Forelimb muscle (tissue), 1 donor: Measurements from ENCODE around the gene CTAG1B. TPM values are rescaled to one million over a fixed set of nuclear protein-coding genes. Genes with fewer than 3 reads are reported as not detected.
"Not testable (repeated sequence)": the region's sequence is repeated elsewhere in the genome, so short reads cannot be mapped to it uniquely, and the experiment has no call there.

Experiments used
- DNase-seq: peaks from one replicate; pipeline ENCODE4 v3.0.0-alpha.2; 2013; ENCODE audit warnings: low read depth
- polyA plus RNA-seq: library from polyadenylated mRNA; unstranded; fragments of 120-200 nt; gene quantifications from one replicate; pipeline ENCODE4 v1.2.1, GENCODE V29; 2013; ENCODE audit not compliant: insufficient read length

The CTAG1B gene
- polyA plus RNA-seq, 1 donor, result not detected

DNA sequence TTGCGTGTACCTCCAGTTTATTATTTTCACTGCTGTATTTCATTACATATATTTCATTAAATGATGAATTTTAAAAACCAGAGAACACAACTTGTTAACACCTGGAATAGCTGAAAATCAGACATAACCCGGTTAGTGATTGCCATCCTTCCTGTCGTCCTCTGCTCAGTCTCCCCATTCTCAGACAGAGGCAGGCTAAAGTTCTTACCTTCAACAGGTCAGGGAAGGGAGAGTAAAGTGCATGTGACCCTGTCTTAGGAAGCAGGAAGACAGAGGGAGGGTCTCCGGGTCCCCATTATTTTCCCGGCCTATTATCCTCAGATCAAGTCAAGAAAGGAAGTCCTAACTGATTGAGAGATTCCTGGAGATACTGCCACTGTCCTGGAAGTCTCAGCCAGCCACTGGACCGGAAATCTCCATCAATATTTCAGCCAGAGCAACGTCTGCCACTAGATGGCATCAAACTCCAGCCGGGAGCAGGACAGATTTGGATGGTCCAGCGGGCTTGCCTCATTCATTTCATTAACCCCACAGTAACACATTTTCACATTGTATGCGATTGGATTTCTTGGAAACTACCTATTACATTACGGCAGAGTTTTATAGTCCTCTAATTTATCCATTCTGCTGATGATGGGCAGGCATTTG, 1.8 kb upstream of the CTAG1B start:
- not testable (repeated sequence) for DNase-seq

DNA sequence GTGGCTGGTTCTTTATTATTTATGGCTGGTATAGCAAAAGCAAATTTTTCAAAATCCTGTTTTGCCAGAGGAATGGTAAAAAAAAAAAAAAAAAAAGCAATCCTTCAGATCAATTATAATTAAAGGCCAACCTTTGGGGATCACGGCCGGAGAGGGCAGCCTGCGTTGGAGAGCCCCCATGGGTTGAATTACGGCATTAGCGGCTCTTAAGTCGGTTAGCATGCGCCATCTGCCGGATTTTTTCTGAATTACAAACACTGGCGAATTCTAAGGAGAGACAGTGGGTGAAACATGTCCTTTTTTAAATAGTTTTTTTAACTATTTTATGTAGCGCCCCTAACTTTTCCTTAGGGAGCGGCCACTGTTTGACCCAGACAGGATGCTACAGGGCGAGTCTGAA, 5.5 kb downstream of the CTAG1B start:
- DNase-seq, result not testable (repeated sequence)

DNA sequence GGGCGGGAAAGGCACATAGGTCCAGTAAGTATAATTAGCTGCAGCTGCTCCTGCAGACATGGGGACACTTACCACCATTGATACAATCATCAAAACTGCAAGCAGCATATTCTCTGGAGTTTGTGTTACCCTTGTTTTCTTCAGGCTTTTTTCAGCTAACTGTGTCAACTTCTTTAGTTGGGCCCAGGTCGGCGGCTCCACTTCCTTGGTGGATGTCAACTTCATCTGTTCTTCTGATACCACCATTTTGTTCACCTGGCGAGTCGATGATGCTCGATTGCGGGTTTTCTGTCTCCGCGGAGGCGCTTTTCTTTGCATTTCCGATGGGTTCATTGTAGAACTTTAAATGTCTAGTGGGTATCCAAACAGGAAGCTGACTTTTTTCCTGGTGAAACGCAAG, 7.9 kb downstream of the CTAG1B start:
- not testable (repeated sequence) for DNase-seq

DNA sequence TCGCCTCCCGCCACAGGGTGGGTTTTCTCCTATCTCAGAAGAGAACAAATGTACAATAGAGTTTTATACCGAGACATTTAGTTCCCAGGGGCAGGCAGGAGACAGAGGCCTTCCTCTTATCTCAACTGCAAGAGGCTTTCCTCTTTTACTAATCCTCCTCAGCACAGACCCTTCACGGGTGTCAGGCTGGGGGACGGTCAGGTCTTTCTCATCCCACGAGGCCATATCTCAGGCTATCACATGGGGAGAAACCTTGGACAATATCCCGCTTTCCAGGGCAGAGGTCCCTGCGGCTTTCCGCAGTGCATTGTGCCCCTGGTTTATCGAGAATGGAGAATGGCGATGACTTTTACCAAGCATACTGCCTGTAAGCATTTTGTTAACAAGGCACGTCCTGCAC, 10.3 kb downstream of the CTAG1B start:
- DNase-seq, result not testable (repeated sequence)

DNA sequence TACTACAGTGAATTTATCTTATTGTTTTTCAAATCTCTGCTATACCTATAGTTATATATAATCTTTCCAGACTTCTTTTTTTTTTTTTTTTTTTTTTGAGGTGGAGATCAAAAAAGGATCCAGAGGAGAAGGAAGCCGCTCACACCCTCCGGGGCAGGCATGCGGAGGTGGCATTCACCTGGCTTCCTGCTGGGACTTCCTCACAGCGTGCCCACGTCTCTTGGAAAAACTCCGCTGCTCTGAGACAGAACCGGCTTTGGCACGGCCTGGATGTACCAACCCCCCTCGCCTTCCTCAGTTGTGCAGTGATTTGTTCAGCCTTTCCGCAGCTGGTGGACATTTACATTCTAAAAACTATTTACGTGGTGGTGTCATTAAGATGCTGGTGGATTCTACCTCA, 11.1 kb downstream of the CTAG1B start:
- DNase-seq, result not testable (repeated sequence)

DNA sequence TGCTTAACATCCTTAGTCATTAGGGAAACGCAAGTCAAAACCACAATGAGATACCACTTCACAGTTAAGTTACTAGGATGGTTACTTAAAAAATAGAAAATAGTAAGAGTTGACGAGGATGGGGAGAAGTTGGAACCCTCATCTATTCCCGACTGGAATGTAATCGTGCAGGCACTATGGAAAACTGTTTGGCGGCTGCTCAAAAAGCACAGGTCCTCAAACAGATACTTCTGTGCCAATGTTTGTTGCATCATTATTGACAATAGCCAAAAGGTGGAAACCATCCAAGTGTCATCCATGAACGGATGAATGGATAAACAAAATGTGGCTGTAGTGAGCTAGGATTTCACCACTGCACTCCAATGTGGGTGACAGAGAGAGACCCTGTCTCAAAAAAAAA, 11.7 kb downstream of the CTAG1B start:
- DNase-seq, result no peak

DNA sequence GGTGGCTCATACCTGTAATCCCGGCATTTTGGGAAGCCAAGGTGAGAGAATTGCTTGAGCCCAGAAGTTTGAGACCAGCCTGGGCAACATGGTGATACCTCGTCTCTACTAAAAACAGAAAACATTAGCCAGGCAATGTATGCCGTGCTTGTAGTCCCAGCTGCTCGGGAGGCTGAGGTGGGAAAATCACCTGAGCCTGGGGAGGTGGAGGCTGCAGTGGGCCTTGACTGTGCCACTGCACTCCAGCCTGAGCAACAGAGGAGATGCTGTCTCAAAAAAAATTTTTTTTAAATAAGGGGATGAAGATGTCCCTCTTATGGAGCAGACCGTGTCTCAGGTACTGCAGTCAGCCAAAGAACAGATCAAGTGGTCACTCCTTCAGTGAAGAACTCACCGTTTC, 13.5 kb downstream of the CTAG1B start:
- DNase-seq, result no peak

DNA sequence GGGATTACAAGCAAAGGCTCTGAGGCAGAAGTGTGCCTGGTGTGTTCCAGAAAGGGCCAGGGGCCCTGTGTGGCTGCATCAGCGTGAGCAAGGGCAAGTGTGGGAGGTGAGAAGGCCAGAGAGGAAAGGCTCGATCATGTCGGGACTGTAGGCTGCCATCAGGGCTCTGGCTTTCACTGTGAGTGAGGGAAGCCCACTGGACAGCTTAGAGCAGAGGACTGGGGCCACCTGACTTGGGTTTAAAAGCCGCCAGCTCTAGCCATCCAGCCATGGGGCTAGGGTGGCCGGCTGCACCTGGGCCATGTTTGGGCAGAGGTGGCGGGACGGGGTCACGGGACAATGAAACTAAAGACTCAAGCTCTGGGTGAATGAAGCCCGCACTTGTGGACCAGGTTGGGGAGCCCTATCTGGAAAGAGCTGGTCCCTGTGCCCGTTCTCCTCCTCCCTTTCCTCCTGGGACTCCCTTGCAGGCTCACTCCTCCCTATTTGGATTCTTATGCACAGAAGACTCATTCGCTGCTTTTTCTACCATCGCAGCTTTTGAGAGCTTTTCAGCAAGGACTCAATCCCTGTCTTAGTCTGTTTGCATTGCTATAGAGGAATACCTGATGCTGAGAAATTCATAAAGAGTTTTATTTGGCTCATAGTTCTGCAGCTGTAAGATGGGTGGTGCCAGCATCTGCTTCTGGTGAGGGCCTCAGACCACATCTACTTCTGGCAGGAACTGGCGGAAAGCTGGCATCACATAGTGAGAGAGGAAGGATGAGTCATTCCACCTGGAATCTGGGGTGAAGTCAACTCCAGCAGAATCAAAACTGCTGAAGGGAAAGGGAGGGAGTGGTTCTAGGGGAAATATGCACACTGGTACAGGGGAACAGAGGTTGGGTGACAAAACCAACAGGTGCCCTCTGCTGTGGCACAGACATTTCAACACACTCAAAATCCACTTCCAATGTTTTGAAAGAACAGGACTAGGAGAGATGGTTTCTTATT, 15.3 kb downstream of the CTAG1B start:
- no peak for DNase-seq

DNA sequence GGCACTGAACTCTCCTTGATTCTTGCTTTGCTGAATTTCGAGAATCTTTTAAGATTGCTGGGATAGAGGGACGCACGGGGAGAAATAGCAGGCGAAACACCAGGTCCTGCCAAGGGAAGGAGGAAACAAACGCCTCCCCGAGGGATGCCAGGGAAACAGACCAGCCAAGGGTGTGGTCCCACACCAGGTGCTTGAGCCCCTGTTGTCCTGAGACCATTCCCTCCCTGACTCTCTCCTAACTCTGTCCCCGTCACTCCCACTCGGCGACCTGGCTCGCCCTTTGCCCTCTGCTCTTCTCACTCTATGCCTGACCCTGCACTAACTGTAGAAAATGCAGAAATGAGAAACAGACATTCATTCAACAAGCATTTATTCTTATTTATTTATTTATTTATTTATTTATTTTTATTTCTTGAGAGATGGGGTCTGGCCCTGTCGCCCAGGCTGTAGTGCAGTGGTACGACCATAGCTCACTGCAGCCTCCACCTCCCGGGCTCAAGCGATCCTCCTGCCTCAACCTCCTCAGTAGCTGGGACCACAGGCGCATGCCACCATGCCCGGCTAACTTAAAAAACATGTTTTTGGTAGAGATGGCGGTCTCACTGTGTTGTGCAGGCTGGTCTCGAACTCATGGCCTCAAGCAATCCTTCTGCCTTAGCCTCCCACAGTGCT, 16.2 kb downstream of the CTAG1B start:
- no peak for DNase-seq

DNA sequence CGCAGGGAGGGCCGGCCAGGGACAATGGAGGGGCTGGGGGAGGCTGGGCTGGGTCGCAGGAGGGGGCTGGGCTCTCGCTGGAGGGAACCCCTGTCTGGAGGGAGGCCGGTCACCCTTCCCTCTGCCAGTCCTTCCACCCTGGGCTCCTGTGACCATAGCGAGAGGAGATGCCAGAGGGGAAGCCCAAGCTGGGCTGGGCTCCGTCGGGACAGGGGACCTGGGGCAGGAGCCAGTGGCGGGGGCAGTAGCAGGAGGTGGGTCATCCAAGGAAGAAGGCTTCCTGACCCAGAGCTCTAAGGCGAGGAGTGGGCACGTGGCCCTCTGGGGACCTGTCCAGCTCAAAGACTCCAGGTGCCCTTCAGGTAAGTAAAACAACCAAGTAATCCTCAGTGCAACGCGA, 16.9 kb downstream of the CTAG1B start:
- DNase-seq, result no peak

DNA sequence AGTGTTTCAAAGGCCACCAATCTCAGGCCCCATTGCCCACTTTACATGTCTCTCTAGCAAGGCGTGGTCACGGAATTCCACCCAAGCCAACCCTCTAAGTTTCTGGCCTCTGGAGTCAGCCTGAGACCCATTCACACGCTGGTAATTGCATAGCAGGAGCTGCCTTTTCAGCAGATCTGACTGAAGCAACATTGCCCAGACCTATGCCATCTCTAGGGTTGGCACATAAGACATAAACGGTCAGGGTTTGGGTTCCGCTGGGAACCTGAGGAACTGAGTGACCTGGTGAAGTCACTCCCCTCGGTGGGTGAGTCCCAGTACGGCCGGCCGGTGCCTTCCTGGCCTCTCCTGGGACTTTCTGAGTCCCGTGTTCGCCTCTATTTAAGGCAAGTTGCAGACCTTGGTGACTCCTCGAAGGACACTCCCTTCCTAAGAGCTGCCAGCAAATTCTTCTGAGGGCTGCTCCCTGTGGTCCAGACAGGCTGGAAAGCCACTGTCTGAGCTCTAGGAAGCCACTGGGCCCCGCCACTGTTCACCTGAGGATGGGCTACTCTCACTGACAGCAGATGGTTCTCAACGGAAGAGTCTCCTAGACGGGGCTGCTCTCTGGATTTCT, 18.2 kb downstream of the CTAG1B start:
- no peak for DNase-seq

DNA sequence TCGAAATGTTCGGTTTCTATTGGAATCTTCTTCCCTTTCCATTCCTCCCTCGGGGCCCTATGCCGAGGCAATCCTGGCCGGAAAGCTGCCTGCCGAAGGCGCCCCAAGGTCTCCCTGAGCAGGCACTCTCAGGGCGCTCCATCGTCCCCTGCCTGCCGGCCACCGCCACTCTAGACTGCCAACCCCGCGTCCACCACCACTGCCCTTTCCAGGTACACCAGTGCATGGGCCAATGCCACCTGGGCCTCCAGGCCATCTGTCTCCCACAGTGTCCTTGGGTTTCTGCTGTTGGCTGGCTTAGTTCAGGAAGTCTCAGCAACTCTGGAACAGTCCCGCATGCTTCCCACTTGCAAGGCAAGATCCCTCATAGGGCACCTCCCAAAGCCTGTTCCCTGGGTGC, 19.6 kb downstream of the CTAG1B start:
- no peak for DNase-seq

DNA sequence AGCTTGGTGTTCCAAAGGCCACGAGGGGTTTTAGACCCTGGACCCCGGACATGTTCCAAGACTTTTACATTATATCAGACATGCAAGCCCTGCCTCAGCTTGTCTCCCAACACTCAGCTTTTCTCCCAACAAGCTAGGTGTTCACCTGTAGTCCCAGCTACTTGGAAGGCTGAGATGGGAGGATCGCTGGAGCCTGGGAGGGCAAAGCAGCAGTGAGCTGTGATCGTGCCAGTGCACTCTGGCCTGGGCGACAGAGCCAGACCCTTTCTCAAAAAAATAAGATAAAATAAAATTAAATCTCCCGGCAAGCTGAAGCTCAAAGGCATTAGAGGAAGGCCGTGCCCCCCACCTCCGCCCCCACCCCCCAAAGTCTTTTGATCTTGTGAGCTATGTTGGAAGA, 20.4 kb downstream of the CTAG1B start:
- DNase-seq, result no peak

DNA sequence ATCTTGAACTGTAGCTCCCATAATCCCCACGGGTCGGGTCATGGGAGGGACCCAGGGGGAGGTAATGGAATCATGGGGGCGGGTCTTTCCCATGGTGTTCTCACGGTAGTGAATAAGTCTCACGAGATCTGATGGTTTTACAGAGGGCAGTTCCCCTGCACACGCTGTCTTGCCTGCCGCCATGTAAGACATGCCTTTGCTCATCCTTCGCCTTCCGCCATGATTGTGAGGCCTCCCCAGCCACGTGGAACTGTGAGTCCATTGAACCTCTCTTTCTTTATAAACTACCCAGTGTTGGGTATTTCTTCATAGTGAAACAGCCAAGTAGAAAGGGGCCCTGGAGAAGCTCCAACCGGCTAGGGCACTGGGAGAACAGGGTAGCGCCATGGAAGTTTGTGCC, 21.9 kb downstream of the CTAG1B start:
- no peak for DNase-seq

DNA sequence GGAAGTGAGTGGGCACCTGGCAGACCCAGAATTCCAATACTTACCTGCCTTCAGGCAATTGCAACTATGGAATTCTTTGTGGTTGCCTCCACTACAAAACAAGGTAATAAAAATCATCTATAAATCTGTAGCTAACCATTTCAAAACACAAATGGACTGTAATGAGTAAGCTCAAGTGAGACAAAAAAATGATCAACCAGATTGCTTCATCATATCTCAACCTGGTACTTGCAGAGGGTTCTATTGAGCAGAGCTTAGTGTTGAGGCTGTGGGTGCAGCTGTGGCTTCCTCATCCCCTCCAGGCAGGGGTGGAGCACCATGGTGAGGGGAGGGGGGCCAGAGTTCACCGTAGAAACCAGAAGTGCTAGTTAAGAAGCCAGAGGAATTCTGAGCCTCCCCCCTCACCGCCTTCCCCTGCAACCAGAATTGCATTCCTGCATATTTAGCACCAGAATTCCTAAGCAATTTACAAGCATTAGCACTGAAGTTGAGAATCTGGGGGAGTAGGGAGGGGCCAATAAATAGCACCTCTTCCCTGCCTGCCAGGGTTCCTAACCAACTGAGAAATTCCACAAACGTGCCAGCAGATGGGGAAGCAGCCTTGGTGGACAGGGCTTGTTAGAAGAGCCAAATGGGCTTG, 22.7 kb downstream of the CTAG1B start:
- no peak for DNase-seq

DNA sequence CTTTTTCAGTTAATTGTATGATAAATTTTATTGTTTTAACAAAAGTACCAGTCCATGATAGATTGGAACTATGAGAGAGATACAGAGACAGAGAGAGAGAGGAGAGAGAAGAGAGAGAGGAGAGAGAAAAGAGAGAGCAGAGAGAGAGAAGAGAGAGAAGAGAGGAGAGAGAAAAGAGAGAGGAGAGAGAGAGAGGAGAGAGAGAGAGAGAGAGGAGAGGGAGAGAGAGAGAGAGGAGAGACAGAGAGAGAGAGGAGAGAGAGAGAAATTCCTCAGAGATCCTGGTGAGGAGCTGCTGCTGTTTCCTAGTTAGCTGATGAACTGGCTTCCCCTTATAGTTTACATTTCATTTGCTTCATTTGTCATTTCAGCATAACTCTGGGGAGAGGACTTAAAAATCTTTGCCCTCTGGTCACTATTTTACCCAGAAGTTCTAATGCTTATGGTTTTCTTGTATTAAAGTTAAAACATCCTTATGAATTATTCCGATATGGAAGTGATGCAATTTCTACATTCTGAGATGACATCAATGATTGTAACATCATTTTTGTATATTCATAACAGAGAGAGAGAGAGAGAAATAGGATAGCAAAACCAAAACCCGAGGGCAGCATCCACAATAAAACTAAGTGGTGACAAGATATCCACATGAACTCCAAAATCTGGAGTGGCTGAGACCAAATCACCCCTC, 23.4 kb downstream of the CTAG1B start:
- no peak for DNase-seq

DNA sequence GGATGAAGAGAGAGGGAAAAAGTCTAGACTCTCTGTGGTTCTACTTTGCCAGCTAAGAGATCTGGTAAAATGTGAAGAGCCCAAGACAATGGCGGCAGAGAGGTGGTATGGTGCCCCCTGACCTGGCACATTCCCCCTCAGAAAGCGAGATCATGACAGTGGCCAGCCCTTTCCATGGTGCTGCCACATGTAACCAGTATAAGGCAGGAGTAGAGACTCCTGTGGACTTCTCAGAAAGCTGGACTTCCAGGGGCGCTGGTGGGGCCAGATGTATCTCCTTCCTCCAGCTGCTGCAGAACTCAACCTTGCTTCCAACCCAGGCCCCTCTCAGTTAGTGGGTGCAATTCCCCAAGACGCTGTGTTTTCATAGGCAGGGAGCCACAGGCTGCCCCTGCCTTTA, 24.6 kb downstream of the CTAG1B start:
- no peak for DNase-seq

DNA sequence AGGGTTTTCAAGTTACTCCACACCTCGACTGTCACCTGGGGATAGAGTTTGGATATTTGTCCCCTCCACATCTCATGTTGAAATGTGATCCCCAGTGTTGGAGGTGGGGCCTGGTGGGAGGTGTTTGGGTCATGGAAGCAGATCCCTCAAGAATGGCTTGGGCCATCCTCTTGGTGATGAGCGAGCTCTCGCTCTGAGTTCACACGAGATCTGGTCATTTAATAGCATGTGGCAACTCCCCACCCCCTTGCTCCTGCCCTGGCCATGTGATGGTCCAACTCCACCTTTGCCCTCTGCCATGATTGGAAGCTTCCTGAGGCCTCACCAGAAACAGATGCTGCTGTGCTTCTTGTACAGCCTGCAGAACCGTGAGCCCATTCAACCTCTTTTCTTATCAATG, 25.9 kb downstream of the CTAG1B start:
- DNase-seq, result no peak

DNA sequence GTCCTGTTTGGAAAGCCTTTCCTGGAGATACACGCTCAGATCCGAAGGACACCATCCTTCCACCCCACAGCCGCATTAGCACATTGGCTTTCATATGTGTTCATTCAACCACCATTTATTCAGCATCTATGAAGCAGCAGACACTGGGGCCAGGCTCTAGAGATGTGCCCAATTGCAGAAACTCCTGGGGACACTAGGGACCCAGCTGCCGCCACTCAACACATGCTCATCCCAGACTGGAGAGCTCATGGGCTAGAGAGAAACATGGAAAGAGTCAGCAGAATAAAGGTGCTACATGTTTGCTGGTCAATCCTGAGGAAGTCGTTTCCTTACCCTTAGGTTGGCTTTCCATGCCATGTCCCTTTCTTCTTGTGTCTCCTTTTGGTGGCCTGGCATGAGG, 26.6 kb downstream of the CTAG1B start:
- no peak for DNase-seq

DNA sequence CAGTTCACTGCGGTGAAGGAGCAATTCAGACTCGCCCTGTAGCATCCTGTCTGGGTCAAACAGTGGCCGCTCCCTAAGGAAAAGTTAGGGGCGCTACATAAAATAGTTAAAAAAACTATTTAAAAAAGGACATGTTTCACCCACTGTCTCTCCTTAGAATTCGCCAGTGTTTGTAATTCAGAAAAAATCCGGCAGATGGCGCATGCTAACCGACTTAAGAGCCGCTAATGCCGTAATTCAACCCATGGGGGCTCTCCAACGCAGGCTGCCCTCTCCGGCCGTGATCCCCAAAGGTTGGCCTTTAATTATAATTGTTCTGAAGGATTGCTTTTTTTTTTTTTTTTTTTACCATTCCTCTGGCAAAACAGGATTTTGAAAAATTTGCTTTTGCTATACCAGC, 28.7 kb downstream of the CTAG1B start:
- not testable (repeated sequence) for DNase-seq
